ENCODE results near the gene RIF1.

RIF1 gene

GRCh38 chr2:151379169-151379568 is 30.5 kb upstream of the RIF1 start:
- no peaks in the 10 kb centered on the region for H4K20me1 ChIP-seq (ENCODE audit: insufficient read depth, low read length, poor library complexity, severe bottlenecking)
- H3K9me3 ChIP-seq (ENCODE audit: insufficient read depth, low read depth, low read length), result no peaks in the 10 kb centered on the region
- no peak for TF ChIP-seq EZH2phosphoT487 (IDR thresholded peaks at IDR 0.05; ENCODE audit: borderline replicate concordance)
- TF ChIP-seq, protein P1, sequence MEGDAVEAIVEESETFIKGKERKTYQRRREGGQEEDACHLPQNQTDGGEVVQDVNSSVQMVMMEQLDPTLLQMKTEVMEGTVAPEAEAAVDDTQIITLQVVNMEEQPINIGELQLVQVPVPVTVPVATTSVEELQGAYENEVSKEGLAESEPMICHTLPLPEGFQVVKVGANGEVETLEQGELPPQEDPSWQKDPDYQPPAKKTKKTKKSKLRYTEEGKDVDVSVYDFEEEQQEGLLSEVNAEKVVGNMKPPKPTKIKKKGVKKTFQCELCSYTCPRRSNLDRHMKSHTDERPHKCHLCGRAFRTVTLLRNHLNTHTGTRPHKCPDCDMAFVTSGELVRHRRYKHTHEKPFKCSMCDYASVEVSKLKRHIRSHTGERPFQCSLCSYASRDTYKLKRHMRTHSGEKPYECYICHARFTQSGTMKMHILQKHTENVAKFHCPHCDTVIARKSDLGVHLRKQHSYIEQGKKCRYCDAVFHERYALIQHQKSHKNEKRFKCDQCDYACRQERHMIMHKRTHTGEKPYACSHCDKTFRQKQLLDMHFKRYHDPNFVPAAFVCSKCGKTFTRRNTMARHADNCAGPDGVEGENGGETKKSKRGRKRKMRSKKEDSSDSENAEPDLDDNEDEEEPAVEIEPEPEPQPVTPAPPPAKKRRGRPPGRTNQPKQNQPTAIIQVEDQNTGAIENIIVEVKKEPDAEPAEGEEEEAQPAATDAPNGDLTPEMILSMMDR (conservative IDR thresholded peaks at IDR 0.05; ENCODE audit: low read length), result no peak
- no peaks in the 10 kb centered on the region for H3K4me1 ChIP-seq (ENCODE audit: insufficient read depth, low read length, poor library complexity, severe bottlenecking)
- no peaks in the 10 kb centered on the region for H3F3A ChIP-seq (ENCODE audit: low read depth)
- H3K4me3 ChIP-seq (ENCODE audit: low read length, poor library complexity, severe bottlenecking), result no peak overlapping the region
- no peaks in the 10 kb centered on the region for H3K36me3 ChIP-seq (ENCODE audit: insufficient read depth, low read length)
- no peaks in the 10 kb centered on the region for H3K27me3 ChIP-seq (ENCODE audit: insufficient read depth, low read length, poor library complexity, severe bottlenecking)
- no peaks in the 10 kb centered on the region for H3K9me2 ChIP-seq (replicated peaks; ENCODE audit: low read depth, low read length)
- no peak overlapping the region for H3K4me2 ChIP-seq (ENCODE audit: low read depth, low read length, poor library complexity, severe bottlenecking)
- no peaks in the 10 kb centered on the region for H3K79me2 ChIP-seq (ENCODE audit: insufficient read depth, low read length)
- H2AFZ ChIP-seq (ENCODE audit: low read length), result no peak overlapping the region
- no peak overlapping the region for H3K9ac ChIP-seq (ENCODE audit: low read depth, low read length, poor library complexity, severe bottlenecking)

DNA sequence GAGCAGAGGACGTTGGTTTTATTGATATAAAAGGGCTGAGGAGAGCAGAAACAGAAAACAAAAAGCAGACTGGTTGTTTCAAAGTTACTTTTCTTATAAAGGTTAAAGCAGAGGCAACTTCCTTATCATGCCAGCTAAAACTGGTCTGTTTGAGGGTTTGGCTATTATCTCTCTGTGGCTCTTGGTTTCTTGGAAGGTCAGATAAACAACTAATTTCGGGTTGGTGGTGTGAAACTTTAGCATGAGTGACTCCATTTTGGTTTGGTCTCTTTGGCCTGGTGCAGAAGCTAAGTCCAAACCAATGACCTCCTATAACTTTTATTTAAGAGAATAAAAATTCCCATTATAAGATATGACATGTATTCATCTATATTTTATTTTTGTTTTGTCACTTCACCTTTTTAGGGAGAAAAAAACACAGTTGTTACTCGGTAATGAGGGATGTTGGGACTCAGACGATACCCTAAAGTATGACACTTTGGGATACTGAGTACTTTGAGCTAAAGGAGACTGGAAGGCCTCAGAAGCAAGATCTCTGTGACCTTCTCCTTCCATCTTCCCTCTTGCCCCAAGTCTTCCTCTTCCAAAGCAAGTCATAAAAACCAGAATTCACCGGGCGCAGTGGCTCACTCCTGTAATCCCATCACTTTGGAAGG is 29.0 kb upstream of the RIF1 start:
- Histone ChIP-seq H3K9me2 (replicated peaks; ENCODE audit: low read depth, low read length) (no peaks in the 10 kb centered on the region), H4K20me1 (ENCODE audit: insufficient read depth, low read length, poor library complexity, severe bottlenecking) (no peaks in the 10 kb centered on the region), H3K9me3 (ENCODE audit: insufficient read depth, low read depth, low read length) (no peaks in the 10 kb centered on the region), H3K4me1 (ENCODE audit: insufficient read depth, low read length, poor library complexity, severe bottlenecking) (no peaks in the 10 kb centered on the region), H3K79me2 (ENCODE audit: insufficient read depth, low read length) (no peaks in the 10 kb centered on the region), H3K4me2 (ENCODE audit: low read depth, low read length, poor library complexity, severe bottlenecking) (no peak overlapping the region), H3K4me3 (ENCODE audit: low read length, poor library complexity, severe bottlenecking) (no peak overlapping the region), H3K27me3 (ENCODE audit: insufficient read depth, low read length, poor library complexity, severe bottlenecking) (no peaks in the 10 kb centered on the region), H3K36me3 (ENCODE audit: insufficient read depth, low read length) (no peaks in the 10 kb centered on the region), H3F3A (ENCODE audit: low read depth) (no peaks in the 10 kb centered on the region), H3K9ac (ENCODE audit: low read depth, low read length, poor library complexity, severe bottlenecking) (no peak overlapping the region), H2AFZ (ENCODE audit: low read length) (0 out of 2 replicates have a peak overlapping the region, but pooled peaks have one; percentile 27)
- no peak for TF ChIP-seq EZH2phosphoT487 (IDR thresholded peaks at IDR 0.05; ENCODE audit: borderline replicate concordance)

DNA sequence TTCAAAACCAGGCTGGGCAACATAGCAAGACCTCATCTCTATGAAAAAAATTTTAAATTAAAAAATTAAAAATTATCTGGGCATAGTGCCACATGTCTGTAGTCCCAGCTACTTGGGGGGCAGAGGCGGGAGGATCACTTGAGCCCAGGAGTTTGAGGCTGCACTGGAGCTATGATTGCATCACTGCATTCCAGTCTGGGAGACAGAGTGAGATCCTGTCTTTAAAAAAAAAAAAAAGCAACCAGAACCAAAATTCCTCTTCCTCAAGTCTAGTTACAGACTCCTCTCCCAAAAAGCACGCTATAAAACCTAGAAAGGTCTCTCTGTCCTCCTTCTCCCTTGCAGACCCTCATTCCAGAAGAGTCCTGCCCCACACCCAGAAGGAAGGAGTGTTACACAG is 28.4 kb upstream of the RIF1 start:
- Histone ChIP-seq H3K4me1 (ENCODE audit: insufficient read depth, low read length, poor library complexity, severe bottlenecking) (no peaks in the 10 kb centered on the region), H3K9me3 (ENCODE audit: insufficient read depth, low read depth, low read length) (no peaks in the 10 kb centered on the region), H2AFZ (ENCODE audit: low read length) (no peak overlapping the region), H3F3A (ENCODE audit: low read depth) (no peaks in the 10 kb centered on the region), H3K4me3 (ENCODE audit: low read length, poor library complexity, severe bottlenecking) (no peak overlapping the region), H4K20me1 (ENCODE audit: insufficient read depth, low read length, poor library complexity, severe bottlenecking) (no peaks in the 10 kb centered on the region), H3K79me2 (ENCODE audit: insufficient read depth, low read length) (no peaks in the 10 kb centered on the region), H3K9ac (ENCODE audit: low read depth, low read length, poor library complexity, severe bottlenecking) (no peak overlapping the region), H3K9me2 (replicated peaks; ENCODE audit: low read depth, low read length) (no peaks in the 10 kb centered on the region), H3K36me3 (ENCODE audit: insufficient read depth, low read length) (no peaks in the 10 kb centered on the region), H3K4me2 (ENCODE audit: low read depth, low read length, poor library complexity, severe bottlenecking) (no peak overlapping the region), H3K27me3 (ENCODE audit: insufficient read depth, low read length, poor library complexity, severe bottlenecking) (no peaks in the 10 kb centered on the region)
- TF ChIP-seq, protein P1 (conservative IDR thresholded peaks at IDR 0.05; ENCODE audit: low read length), result no peak
- TF ChIP-seq EZH2phosphoT487 (IDR thresholded peaks at IDR 0.05; ENCODE audit: borderline replicate concordance), result no peak

- TF ChIP-seq, protein P1 (conservative IDR thresholded peaks at IDR 0.05; ENCODE audit: low read length), result no peak
- no peak for TF ChIP-seq EZH2phosphoT487 (IDR thresholded peaks at IDR 0.05; ENCODE audit: borderline replicate concordance)
- H3K9me2 ChIP-seq (replicated peaks; ENCODE audit: low read depth, low read length), result no peaks in the 10 kb centered on the region
- H4K20me1 ChIP-seq (ENCODE audit: insufficient read depth, low read length, poor library complexity, severe bottlenecking), result no peaks in the 10 kb centered on the region
- no peak overlapping the region for H3K4me3 ChIP-seq (ENCODE audit: low read length, poor library complexity, severe bottlenecking)
- no peaks in the 10 kb centered on the region for H3K79me2 ChIP-seq (ENCODE audit: insufficient read depth, low read length)
- no peaks in the 10 kb centered on the region for H3F3A ChIP-seq (ENCODE audit: low read depth)
- H3K4me2 ChIP-seq (ENCODE audit: low read depth, low read length, poor library complexity, severe bottlenecking), result no peak overlapping the region
- no peak overlapping the region for H2AFZ ChIP-seq (ENCODE audit: low read length)
- no peaks in the 10 kb centered on the region for H3K9me3 ChIP-seq (ENCODE audit: insufficient read depth, low read depth, low read length)
- no peaks in the 10 kb centered on the region for H3K36me3 ChIP-seq (ENCODE audit: insufficient read depth, low read length)
- H3K4me1 ChIP-seq (ENCODE audit: insufficient read depth, low read length, poor library complexity, severe bottlenecking), result no peaks in the 10 kb centered on the region
- no peak overlapping the region for H3K9ac ChIP-seq (ENCODE audit: low read depth, low read length, poor library complexity, severe bottlenecking)
- no peaks in the 10 kb centered on the region for H3K27me3 ChIP-seq (ENCODE audit: insufficient read depth, low read length, poor library complexity, severe bottlenecking)
Measured at GRCh38 chr2:151388011-151388410, 21.7 kb upstream of the RIF1 start.
